MM.1S (cell line): ENCODE results near the gene SLC39A3.
A peak's percentile ranks its signal among the peaks of the same experiment; 100 is the strongest.

Experiments
- DNase-seq: peaks from one replicate; pipeline ENCODE4 v3.0.0-alpha.2; 2015
- H2AFZ ChIP-seq: fragments of 300-600 bp; sonication (generic); 2 replicates; pipeline ENCODE4 v1.6.0; 2016; ENCODE audit warnings: antibody characterized with exemption, low read length
- H3F3A ChIP-seq: fragments of 300-600 bp; sonication (generic); 2 replicates; pipeline ENCODE4 v1.6.1; 2016; ENCODE audit warnings: mild to moderate bottlenecking, antibody characterized with exemption, low read length, moderate library complexity, mixed read lengths; ENCODE audit not compliant: insufficient read depth
- H3K27ac ChIP-seq: fragments of 300-600 bp; sonication (generic); 2 replicates; pipeline ENCODE4 v1.5.1; 2016; ENCODE audit warnings: mild to moderate bottlenecking, low read length
- H3K27me3 ChIP-seq: fragments of 300-600 bp; sonication (generic); replicated peaks from 2 replicates; pipeline ENCODE4 v1.6.0; 2016; ENCODE audit warnings: low read length; ENCODE audit not compliant: insufficient read depth
- H3K36me3 ChIP-seq: fragments of 300-600 bp; sonication (generic); replicated peaks from 2 replicates; pipeline ENCODE4 v1.6.1; 2016; ENCODE audit warnings: mild to moderate bottlenecking, low read length, mixed read lengths; ENCODE audit not compliant: insufficient read depth
- H3K4me1 ChIP-seq: fragments of 300-600 bp; sonication (generic); 2 replicates; pipeline ENCODE4 v1.6.1; 2016; ENCODE audit warnings: low read length, mixed read lengths
- H3K4me2 ChIP-seq: fragments of 300-600 bp; sonication (generic); 2 replicates; pipeline ENCODE4 v1.6.0; 2016; ENCODE audit warnings: low read depth, low read length
- H3K4me3 ChIP-seq: fragments of 300-600 bp; sonication (generic); 2 replicates; pipeline ENCODE4 v1.5.1; 2016; ENCODE audit warnings: low read length, mixed read lengths
- H3K79me2 ChIP-seq: fragments of 300-600 bp; sonication (generic); 2 replicates; pipeline ENCODE4 v1.6.1; 2016; ENCODE audit warnings: mixed run types, low read length, mixed read lengths
- H3K9ac ChIP-seq: fragments of 300-600 bp; sonication (generic); 2 replicates; pipeline ENCODE4 v1.6.1; 2016; ENCODE audit warnings: low read length, mixed read lengths
- H3K9me2 ChIP-seq: fragments of 300-600 bp; sonication (generic); replicated peaks from 2 replicates; pipeline ENCODE4 v1.6.1; 2016; ENCODE audit warnings: mild to moderate bottlenecking, low read length, mixed read lengths; ENCODE audit not compliant: insufficient read depth
- H3K9me3 ChIP-seq: fragments of 300-600 bp; sonication (generic); replicated peaks from 2 replicates; pipeline ENCODE4 v1.6.1; 2016; ENCODE audit warnings: mild to moderate bottlenecking, low read length, mixed read lengths; ENCODE audit not compliant: insufficient read depth
- H4K20me1 ChIP-seq: fragments of 300-600 bp; sonication (generic); 2 replicates; pipeline ENCODE4 v1.6.1; 2016; ENCODE audit warnings: mild to moderate bottlenecking, low read length, moderate library complexity, mixed read lengths; ENCODE audit not compliant: insufficient read depth
- EZH2 ChIP-seq: fragments of 300-600 bp; sonication (generic); optimal IDR thresholded peaks from 2 replicates; pipeline ENCODE3; 2017; ENCODE audit warnings: low read depth, mild to moderate bottlenecking, antibody characterized with exemption, low read length, mixed read lengths
- EZH2phosphoT487 ChIP-seq: fragments of 300-600 bp; sonication (generic); IDR thresholded peaks from 2 replicates; pipeline ENCODE4 v1.6.1; 2018; ENCODE audit warnings: antibody characterized with exemption, low read length
- TF ChIP-seq, protein P1 (sequence below): fragments of 300-600 bp; sonication (generic); IDR thresholded peaks from 2 replicates; pipeline ENCODE4 v1.5.1; 2016; ENCODE audit warnings: antibody characterized with exemption, low read length, mixed read lengths

The SLC39A3 gene

DNA sequence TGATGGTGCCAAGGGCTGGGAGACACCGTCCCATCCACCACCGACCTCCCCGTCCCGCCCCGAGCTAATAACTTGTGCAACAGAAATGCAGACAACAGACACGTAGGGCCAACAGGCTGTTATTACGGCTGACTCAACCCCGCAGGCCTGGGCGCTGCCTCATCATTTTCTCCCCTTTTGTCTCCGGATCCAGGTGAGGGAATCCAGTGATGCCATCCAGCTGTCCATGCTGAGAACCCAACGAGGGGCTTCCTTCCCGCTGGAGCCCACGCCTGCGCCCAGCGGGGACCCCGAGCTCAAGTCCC, 12.2 kb downstream of the SLC39A3 start:
- no peak overlapping the region for H2AFZ ChIP-seq
- no peak for DNase-seq

DNA sequence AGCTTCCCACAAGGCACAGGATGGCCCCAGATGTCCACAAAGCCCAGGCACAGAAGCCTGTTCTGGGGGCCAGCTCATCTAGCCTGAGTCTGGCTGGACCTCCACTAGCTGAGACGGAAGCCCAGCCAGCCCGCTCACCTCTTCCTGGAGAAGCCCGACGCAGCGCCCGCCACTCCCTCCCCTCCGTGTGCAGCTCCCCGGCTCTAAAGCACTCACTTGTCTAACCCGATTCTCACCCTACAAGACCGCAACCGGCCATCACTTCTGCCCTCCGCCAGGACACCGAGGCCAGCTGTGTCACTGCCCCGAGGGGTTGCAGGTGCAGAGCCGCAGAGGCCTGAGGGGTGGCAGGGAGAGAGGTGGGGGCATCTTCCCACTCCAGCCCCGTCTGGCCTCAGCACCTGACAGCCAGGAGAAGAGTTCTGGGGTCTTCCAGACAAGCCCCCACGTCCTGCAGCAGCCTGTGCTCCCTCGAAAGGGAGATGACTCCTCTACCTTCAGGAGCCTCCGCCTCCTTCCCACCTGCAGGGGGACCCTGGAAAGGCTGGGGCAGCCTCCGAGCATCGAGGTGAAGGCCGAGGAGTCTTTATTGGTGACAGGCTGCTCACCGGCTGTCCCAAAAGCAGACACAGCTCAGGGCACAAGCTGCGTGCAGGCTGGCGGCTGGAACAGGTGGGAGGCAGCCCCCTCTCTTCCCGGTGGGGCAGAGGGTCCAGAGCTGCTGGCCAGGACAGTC, 12.7 kb downstream of the SLC39A3 start:
- H3K79me2 ChIP-seq = no peaks in the 10 kb centered on the region
- no peaks in the 10 kb centered on the region for H4K20me1 ChIP-seq
- TF ChIP-seq, protein P1, sequence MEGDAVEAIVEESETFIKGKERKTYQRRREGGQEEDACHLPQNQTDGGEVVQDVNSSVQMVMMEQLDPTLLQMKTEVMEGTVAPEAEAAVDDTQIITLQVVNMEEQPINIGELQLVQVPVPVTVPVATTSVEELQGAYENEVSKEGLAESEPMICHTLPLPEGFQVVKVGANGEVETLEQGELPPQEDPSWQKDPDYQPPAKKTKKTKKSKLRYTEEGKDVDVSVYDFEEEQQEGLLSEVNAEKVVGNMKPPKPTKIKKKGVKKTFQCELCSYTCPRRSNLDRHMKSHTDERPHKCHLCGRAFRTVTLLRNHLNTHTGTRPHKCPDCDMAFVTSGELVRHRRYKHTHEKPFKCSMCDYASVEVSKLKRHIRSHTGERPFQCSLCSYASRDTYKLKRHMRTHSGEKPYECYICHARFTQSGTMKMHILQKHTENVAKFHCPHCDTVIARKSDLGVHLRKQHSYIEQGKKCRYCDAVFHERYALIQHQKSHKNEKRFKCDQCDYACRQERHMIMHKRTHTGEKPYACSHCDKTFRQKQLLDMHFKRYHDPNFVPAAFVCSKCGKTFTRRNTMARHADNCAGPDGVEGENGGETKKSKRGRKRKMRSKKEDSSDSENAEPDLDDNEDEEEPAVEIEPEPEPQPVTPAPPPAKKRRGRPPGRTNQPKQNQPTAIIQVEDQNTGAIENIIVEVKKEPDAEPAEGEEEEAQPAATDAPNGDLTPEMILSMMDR = no peak
- TF ChIP-seq EZH2 = peak; percentile 15
- no peak for DNase-seq
- no peak overlapping the region for H3K4me2 ChIP-seq
- H3K9ac ChIP-seq = no peak overlapping the region
- H3K4me1 ChIP-seq = no peaks in the 10 kb centered on the region
- no peaks in the 10 kb centered on the region for H3K36me3 ChIP-seq
- H3K4me3 ChIP-seq = no peak overlapping the region
- no peaks in the 10 kb centered on the region for H3K9me2 ChIP-seq
- H3K9me3 ChIP-seq = no peaks in the 10 kb centered on the region
- H3K27me3 ChIP-seq = peaks cover 54% of the 10 kb centered on the region
- H2AFZ ChIP-seq = no peak overlapping the region; the same call in 1 of the 2 replicates
- no peaks in the 10 kb centered on the region for H3F3A ChIP-seq
- H3K27ac ChIP-seq = no peak overlapping the region

More for the DNA sequence above, 12.2 kb downstream of the SLC39A3 start:
- H3K9me2 ChIP-seq = no peaks in the 10 kb centered on the region
- no peaks in the 10 kb centered on the region for H4K20me1 ChIP-seq
- H3K4me2 ChIP-seq = no peak overlapping the region
- no peak overlapping the region for H3K27ac ChIP-seq
- H3K9me3 ChIP-seq = no peaks in the 10 kb centered on the region
- H3F3A ChIP-seq = no peaks in the 10 kb centered on the region
- H3K27me3 ChIP-seq = peaks cover 49% of the 10 kb centered on the region
- TF ChIP-seq EZH2 (no peak), EZH2phosphoT487 (no peak)
- TF ChIP-seq, protein P1 = no peak
- H3K79me2 ChIP-seq = no peaks in the 10 kb centered on the region
- no peak overlapping the region for H3K4me3 ChIP-seq
- no peak overlapping the region for H3K9ac ChIP-seq
- H3K4me1 ChIP-seq = no peaks in the 10 kb centered on the region
- H3K36me3 ChIP-seq = no peaks in the 10 kb centered on the region

DNA sequence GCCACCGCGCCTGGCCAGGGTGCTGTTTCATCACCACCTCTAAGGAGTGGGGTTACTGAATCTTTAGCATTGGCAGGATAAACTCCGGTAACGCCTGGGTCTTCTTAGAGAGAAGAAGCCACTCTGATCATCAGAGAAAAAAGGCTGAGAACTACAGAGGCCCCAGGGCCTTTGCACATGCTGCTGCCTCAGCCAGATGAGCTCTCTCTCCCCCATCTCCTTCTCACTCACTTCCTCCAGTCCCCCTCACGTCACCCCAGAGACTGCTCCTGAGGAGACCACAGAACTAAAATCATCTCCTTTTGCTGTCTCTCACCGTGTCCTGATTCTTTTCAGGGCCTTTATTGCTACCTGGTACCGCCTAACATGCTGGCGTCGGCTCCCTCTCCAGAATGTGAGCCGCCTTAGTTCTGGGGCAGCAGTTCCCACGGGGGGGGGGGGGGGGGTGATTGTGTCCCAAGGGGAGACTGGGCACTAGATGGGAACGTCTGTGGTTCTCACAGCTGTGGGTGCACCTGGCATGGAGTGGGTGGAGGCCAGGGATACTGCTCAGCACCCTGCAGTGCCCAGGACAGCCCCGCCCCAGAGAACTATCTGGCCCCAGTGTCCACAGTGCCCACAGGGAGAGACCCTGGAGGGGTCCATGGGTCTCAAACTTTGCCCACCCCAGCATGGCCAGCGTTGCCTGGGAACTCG, 13.5 kb downstream of the SLC39A3 start:
- Histone ChIP-seq H4K20me1 (no peaks in the 10 kb centered on the region), H2AFZ (no peak overlapping the region), H3K79me2 (no peaks in the 10 kb centered on the region), H3K36me3 (no peaks in the 10 kb centered on the region), H3K9me3 (no peaks in the 10 kb centered on the region), H3K27me3 (peaks cover 61% of the 10 kb centered on the region), H3K4me3 (no peak overlapping the region), H3K27ac (no peak overlapping the region), H3K4me1 (no peaks in the 10 kb centered on the region), H3K9me2 (no peaks in the 10 kb centered on the region), H3K4me2 (no peak overlapping the region), H3K9ac (no peak overlapping the region), H3F3A (no peaks in the 10 kb centered on the region)
- no peak for TF ChIP-seq EZH2phosphoT487
- TF ChIP-seq EZH2 = no peak
- DNase-seq = no peak

DNA sequence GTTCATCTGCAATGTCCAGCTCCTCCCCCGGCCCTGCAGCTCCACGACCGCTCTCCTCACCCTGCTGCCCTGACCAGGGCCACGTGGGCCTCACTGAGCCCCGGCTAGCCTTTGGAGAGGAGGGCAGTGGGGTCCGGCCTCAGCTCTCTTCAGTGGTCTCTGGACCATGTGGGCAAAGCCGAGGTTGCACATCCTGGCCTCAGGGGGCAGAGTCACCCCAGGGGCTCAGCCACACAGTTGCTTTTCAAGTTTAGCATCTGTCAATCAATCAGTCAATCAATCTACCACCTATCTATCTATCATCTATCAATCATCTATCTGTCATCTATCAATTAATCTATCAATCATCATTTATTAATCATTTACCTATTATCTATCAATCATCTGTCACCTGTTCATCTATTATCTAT, 15.7 kb downstream of the SLC39A3 start:
- Histone ChIP-seq H3K9me3 (no peaks in the 10 kb centered on the region), H3K4me2 (no peak overlapping the region)

More for the DNA sequence above, 15.7 kb downstream of the SLC39A3 start:
- Histone ChIP-seq H3K36me3 (no peaks in the 10 kb centered on the region), H3K27me3 (peaks cover 76% of the 10 kb centered on the region), H3K9me2 (no peaks in the 10 kb centered on the region), H3F3A (0 out of 2 replicates have a peak, but pooled peaks cover 4% of the 10 kb centered on the region), H3K4me1 (no peaks in the 10 kb centered on the region), H3K9ac (no peak overlapping the region), H3K79me2 (no peaks in the 10 kb centered on the region), H4K20me1 (no peaks in the 10 kb centered on the region), H2AFZ (no peak overlapping the region), H3K4me3 (no peak overlapping the region), H3K27ac (no peak overlapping the region)
- DNase-seq = no peak
- TF ChIP-seq, protein P1 = no peak
- no peak for TF ChIP-seq EZH2
- TF ChIP-seq EZH2phosphoT487 = no peak
